NCI-H1092 treated with DMSO at 0.1 percent for 48 hours (cell line): ENCODE measurements around the gene TMEM151B.
"Not testable (repeated sequence)": the region's sequence is repeated elsewhere in the genome, so short reads cannot be mapped to it uniquely, and the experiment has no call there.

Source experiments
- DNase-seq: peaks from one replicate; lab custom pipeline; 2025; lab: John Stamatoyannopoulos, UW

TMEM151B gene

GRCh38 chr6:44269921-44270525, at the start of gene TMEM151B:
TMEM151B (plus strand) TSS chr6:44270450; CDS start chr6:44270743, 293 bp downstream.
- peak; percentile 26 for DNase-seq

- DNase-seq, result no peak
Observed at GRCh38 chr6:44220913-44221290, 49.3 kb upstream of the TMEM151B start.

GRCh38 chr6:44221291-44221960, 48.8 kb upstream of the TMEM151B start:
- DNase-seq, result peak; percentile 93

GRCh38 chr6:44221961-44222335, 48.3 kb upstream of the TMEM151B start:
- no peak for DNase-seq

- DNase-seq, result peak; percentile 61
Observed at GRCh38 chr6:44222486-44223318, 47.5 kb upstream of the TMEM151B start.

GRCh38 chr6:44223319-44224028, 46.8 kb upstream of the TMEM151B start, which contains the start of gene SLC29A1:
SLC29A1 (plus strand) TSS chr6:44223595; CDS start chr6:44227314, 3,719 bp downstream.
- DNase-seq, result peak; percentile 81

GRCh38 chr6:44224029-44224964, 46.0 kb upstream of the TMEM151B start:
- peak; percentile 62 for DNase-seq

- no peak for DNase-seq
Observed at GRCh38 chr6:44224965-44225305, 45.3 kb upstream of the TMEM151B start.

GRCh38 chr6:44225579-44226325, 44.5 kb upstream of the TMEM151B start:
- DNase-seq, result peak; percentile 47

GRCh38 chr6:44226368-44227147, 43.7 kb upstream of the TMEM151B start:
- DNase-seq, result peak; percentile 21

GRCh38 chr6:44227148-44227793, 43.0 kb upstream of the TMEM151B start:
- no peak for DNase-seq

- DNase-seq, result no peak
Observed at GRCh38 chr6:44228031-44228430, 42.2 kb upstream of the TMEM151B start.

GRCh38 chr6:44228433-44228832, 41.8 kb upstream of the TMEM151B start:
- no peak for DNase-seq

GRCh38 chr6:44228836-44229235, 41.4 kb upstream of the TMEM151B start:
- DNase-seq, result no peak

GRCh38 chr6:44229376-44230033, 40.7 kb upstream of the TMEM151B start:
- no peak for DNase-seq

GRCh38 chr6:44230034-44230675, 40.1 kb upstream of the TMEM151B start:
- no peak for DNase-seq

- DNase-seq, result not testable (repeated sequence)
Observed at GRCh38 chr6:44231426-44231825, 38.8 kb upstream of the TMEM151B start.
